Left ventricle myocardium inferior (tissue), 1 donor: ENCODE measurements around the gene RAD51B. TPM values are rescaled to one million over a fixed set of nuclear protein-coding genes. Genes with fewer than 3 reads are reported as not detected.

ENCODE experiments used
- DNase-seq: peaks from one replicate; pipeline ENCODE4 v3.0.0-alpha.2; 2020
- H3K27ac ChIP-seq: fragments of 200-600 bp; replicated peaks from 2 replicates; pipeline ENCODE4 v1.8.0; 2021
- H3K27me3 ChIP-seq: fragments of 200-600 bp; 2 replicates; pipeline ENCODE4 v1.8.0; 2021; ENCODE audit warnings: low read depth
- H3K36me3 ChIP-seq: fragments of 200-600 bp; 2 replicates; pipeline ENCODE4 v1.8.0; 2021
- H3K4me1 ChIP-seq: fragments of 200-600 bp; 2 replicates; pipeline ENCODE4 v1.8.0; 2021
- H3K4me3 ChIP-seq: fragments of 200-600 bp; 2 replicates; pipeline ENCODE4 v1.8.0; 2021; ENCODE audit warnings: mild to moderate bottlenecking, moderate library complexity
- H3K9me3 ChIP-seq: fragments of 200-600 bp; replicated peaks from 2 replicates; pipeline ENCODE4 v1.8.0; 2021
- CTCF ChIP-seq: fragments of 200-600 bp; IDR thresholded peaks from 2 replicates; pipeline ENCODE4 v1.8.0; 2021; ENCODE audit warnings: antibody characterized with exemption, mild to moderate bottlenecking, borderline replicate concordance
- intact Hi-C: fragments of 100-400 bp; cut with micrococcal nuclease; formaldehyde crosslinking; loops from one replicate; pipeline ENCODE4 v1.11.0; 2022
- total RNA-seq: library from RNA; stranded (reverse); fragmentation: NEBNext Ultra II Directional; extraction: Animal tissue kit (Norgen Biotek cat#: 25700); gene quantifications from one replicate; pipeline ENCODE4 v1.2.1, GENCODE V29; 2021
- donor health status: DM: no; HTN: yes; CAD: no; lungs with severe emphysema.

The RAD51B gene
- total RNA-seq, 1 donor from 2014 or later: 2.4 TPM

- H3K36me3 ChIP-seq: no peaks in the 10 kb centered on the region
- peaks cover 50% of the 10 kb centered on the region for H3K4me1 ChIP-seq
- intact Hi-C loops: no loop called here
- H3K4me3 ChIP-seq: peak overlapping the region; percentile 45
- H3K9me3 ChIP-seq: no peaks in the 10 kb centered on the region
- H3K27ac ChIP-seq: peak overlapping the region; percentile 86
- no peak for DNase-seq
- H3K27me3 ChIP-seq: no peaks in the 10 kb centered on the region
- TF ChIP-seq CTCF: no peak
Measured at GRCh38 chr14:68628605-68629310, 809.2 kb downstream of the RAD51B start.

DNA sequence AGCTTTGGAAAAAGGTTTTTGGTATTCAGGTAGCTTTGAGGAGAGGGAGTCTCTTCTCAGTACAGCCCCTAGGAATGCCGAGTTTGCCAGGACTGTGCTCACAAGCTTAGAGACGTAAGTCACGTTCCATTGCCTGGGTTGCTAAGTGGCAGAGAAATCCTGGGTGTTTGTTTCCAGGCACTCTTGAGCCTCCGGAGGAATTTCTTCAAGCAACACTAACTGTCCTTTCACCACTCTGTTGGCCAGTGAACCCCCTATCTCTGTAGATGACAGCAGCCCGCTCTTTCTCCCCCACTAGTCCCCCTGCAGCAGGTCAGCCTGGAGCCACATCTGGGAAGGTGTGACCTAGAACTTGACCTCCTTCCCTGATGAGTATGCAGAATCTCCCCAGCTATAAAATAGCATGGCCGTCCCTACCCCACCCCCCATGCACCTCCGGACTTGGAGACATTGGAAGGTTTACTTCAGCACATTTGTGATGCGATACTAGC is 810.5 kb downstream of the RAD51B start:
- Histone ChIP-seq H3K27ac (peak overlapping the region; percentile 86), H3K9me3 (no peaks in the 10 kb centered on the region), H3K4me3 (no peak overlapping the region), H3K4me1 (peaks cover 60% of the 10 kb centered on the region), H3K27me3 (no peaks in the 10 kb centered on the region), H3K36me3 (no peaks in the 10 kb centered on the region)
- no peak for TF ChIP-seq CTCF
- intact Hi-C loops: no loop called here
- DNase-seq: no peak

- H3K27me3 ChIP-seq: no peaks in the 10 kb centered on the region
- no peaks in the 10 kb centered on the region for H3K9me3 ChIP-seq
- TF ChIP-seq CTCF: no peak
- H3K27ac ChIP-seq: peak overlapping the region; percentile 86
- no peak overlapping the region for H3K4me3 ChIP-seq
- intact Hi-C loops: no loop called here
- DNase-seq: no peak
- peaks cover 58% of the 10 kb centered on the region for H3K4me1 ChIP-seq
- no peaks in the 10 kb centered on the region for H3K36me3 ChIP-seq
Measured at GRCh38 chr14:68630611-68631393, 811.2 kb downstream of the RAD51B start.

- H3K4me3 ChIP-seq: no peak overlapping the region
- H3K27ac ChIP-seq: peak overlapping the region; percentile 86
- DNase-seq: no peak
- peaks cover 51% of the 10 kb centered on the region for H3K4me1 ChIP-seq
- H3K9me3 ChIP-seq: no peaks in the 10 kb centered on the region
- intact Hi-C loops: no loop called here
- no peak for TF ChIP-seq CTCF
- H3K27me3 ChIP-seq: no peaks in the 10 kb centered on the region
- no peaks in the 10 kb centered on the region for H3K36me3 ChIP-seq
Measured at GRCh38 chr14:68631394-68632053, 811.9 kb downstream of the RAD51B start.

GRCh38 chr14:68632054-68632895 is 812.7 kb downstream of the RAD51B start:
- no peak overlapping the region for H3K4me3 ChIP-seq
- H3K9me3 ChIP-seq: no peaks in the 10 kb centered on the region
- intact Hi-C loops: no loop called here
- TF ChIP-seq CTCF: no peak
- no peaks in the 10 kb centered on the region for H3K36me3 ChIP-seq
- H3K27me3 ChIP-seq: no peaks in the 10 kb centered on the region
- no peak for DNase-seq
- peaks cover 50% of the 10 kb centered on the region for H3K4me1 ChIP-seq
- peak overlapping the region; percentile 86 for H3K27ac ChIP-seq
